ENCODE measurements around the gene PDLIM4.

The PDLIM4 gene

DNA sequence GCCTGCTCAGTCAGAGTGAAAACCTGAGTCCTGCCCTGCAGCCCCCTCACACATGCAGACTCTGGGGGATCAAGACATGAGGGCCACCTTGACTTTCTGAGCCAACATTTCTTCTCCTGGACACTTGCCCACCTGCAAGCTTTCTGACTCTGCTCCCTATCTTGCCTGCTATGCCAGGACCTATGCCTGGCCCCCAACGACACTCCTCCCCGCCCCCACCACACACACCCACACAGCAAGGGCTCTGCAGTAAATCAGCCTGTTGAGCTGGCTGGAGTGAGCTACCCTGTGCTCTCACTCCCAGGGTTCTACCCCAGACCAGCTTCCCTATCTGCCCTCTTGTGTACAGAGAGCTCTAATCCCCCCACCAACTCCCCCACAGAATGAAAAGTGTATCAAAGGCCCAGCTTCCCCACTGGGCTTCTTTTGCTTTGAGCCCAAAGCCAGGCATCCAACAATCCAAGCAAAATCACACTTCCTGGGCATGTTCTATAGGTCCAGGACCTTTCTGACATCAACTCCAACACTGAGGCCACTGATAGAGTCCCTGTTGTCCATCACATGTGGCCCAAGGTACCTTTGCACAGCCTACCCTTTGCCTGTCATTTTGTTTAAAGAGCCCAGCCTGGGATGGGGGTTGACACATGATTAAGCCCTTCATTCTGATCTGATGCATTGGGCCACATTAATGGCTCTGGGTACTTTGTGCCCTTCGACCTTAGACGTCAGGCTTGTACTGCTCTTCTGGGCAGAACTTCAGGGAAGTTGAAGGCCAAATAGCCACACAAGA is 7.2 kb downstream of the PDLIM4 start:
- no peaks in the 10 kb centered on the region for H3K36me3 ChIP-seq (ENCODE audit: insufficient read depth, low read length)
- H3K9me3 ChIP-seq (ENCODE audit: control insufficient read depth, insufficient read depth, low read length): no peaks in the 10 kb centered on the region
- H3K4me1 ChIP-seq (ENCODE audit: insufficient read depth, low read length): peaks cover 20% of the 10 kb centered on the region; the same call in 1 of the 2 replicates
- H3K9ac ChIP-seq (ENCODE audit: low read depth, low read length): no peak overlapping the region

DNA sequence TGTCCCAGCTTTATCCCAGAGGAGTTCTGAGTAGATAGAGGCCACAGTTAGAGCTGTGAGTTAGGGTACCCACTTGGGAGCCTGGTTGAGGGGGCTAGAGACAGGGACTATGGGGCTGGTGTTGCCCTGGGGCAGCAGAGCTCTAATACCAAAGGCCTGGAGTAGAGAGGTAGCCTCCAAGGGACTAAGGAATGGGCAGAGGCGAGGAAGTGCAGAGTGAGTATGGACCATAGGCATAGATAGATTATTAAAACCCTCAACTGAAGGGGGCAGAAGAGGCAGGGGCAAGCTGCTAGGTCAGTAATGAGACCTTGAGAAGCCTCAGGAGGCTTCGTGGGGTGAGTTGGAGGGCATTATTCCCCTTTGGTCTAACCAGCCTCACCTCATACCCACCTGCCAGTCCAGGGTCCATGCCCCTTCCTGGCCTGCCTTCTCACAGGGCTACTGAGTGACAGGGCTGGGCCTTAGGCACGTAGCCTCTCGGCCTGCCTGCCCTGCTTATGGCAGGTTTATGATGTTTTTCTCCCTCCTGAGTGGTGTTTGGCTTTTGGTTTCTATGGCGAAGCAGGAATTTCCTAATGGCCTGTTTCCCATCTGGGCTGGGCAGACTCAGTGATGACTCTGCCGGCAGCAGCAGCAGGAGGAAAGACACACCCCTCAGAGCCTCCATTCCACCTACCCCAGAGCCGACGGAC is 8.0 kb downstream of the PDLIM4 start:
- Histone ChIP-seq H3K36me3 (ENCODE audit: insufficient read depth, low read length) (no peaks in the 10 kb centered on the region), H3K9me3 (ENCODE audit: control insufficient read depth, insufficient read depth, low read length) (no peaks in the 10 kb centered on the region), H3K4me1 (ENCODE audit: insufficient read depth, low read length) (peaks cover 12% of the 10 kb centered on the region; the same call in 1 of the 2 replicates), H3K9ac (ENCODE audit: low read depth, low read length) (no peak overlapping the region)

GRCh38 chr5:132266031-132266835 is 8.7 kb downstream of the PDLIM4 start:
- H3K36me3 ChIP-seq (ENCODE audit: insufficient read depth, low read length): no peaks in the 10 kb centered on the region
- peaks cover 8% of the 10 kb centered on the region; the same call in 1 of the 2 replicates for H3K4me1 ChIP-seq (ENCODE audit: insufficient read depth, low read length)
- no peak overlapping the region for H3K9ac ChIP-seq (ENCODE audit: low read depth, low read length)
- no peaks in the 10 kb centered on the region for H3K9me3 ChIP-seq (ENCODE audit: control insufficient read depth, insufficient read depth, low read length)

DNA sequence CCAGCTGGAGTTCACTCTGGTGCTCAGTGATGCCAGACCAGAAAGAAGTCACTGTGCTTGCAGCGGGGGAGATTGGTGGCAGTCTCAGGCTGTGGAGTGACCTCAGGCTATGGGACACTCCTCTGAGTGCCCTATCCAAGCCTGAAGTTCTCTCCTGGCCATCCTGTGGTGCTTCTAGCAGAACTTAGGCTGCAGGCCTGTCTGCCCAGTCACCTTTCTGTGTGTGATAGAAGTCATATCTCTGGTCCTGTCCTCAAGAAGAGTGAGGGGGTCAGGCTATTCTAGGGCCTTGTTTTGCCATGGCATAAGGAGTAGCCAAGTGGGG is 9.3 kb downstream of the PDLIM4 start:
- H3K9me3 ChIP-seq (ENCODE audit: control insufficient read depth, insufficient read depth, low read length): no peaks in the 10 kb centered on the region
- H3K9ac ChIP-seq (ENCODE audit: low read depth, low read length): no peak overlapping the region
- H3K4me1 ChIP-seq (ENCODE audit: insufficient read depth, low read length): peaks cover 8% of the 10 kb centered on the region; the same call in 1 of the 2 replicates
- H3K36me3 ChIP-seq (ENCODE audit: insufficient read depth, low read length): no peaks in the 10 kb centered on the region

- no peaks in the 10 kb centered on the region for H3K9me3 ChIP-seq (ENCODE audit: control insufficient read depth, insufficient read depth, low read length)
- H3K4me1 ChIP-seq (ENCODE audit: insufficient read depth, low read length): peaks cover 8% of the 10 kb centered on the region; the same call in 1 of the 2 replicates
- no peaks in the 10 kb centered on the region for H3K36me3 ChIP-seq (ENCODE audit: insufficient read depth, low read length)
- no peak overlapping the region for H3K9ac ChIP-seq (ENCODE audit: low read depth, low read length)
Observed at GRCh38 chr5:132267166-132267739, 9.8 kb downstream of the PDLIM4 start.

DNA sequence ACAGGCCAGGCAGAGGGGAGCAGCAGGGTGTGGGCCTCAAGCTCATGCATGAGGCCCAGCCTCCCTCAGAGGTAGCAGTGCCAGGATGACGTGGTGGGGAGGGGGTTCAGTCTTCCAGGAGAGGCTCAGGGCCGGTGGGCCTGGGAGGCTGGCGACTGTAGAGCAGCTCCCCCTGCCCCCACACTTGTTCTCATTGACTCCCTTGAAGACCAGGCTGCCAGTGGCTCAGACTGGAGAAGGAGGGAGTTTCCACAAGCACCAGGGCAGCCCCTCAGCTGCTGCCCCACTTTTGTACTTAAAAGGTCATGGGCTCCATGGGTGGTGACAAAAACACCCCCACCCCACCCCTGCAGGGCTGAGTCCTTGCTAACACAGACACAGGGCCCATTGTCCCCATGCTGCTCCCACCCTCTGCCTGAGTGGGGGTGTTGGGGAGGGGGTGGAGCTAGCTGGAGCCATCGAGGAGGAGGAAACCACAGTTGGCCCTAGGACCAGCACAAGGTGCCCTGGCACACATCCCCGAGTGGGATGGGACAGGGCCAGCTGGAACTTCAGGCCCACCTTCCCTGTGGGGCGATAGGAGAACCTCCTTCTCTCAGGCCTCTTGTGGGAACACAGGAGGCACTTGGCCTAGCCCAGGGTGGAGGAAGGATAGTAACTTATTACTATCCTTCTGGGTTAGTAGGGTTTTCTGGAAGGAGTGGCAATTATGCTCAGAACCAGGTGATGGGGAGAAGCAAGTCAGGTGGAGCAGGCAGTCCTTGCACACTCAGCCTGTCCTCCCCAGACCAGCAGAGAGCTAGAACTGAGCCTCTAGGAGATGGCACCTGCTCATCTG is 10.7 kb downstream of the PDLIM4 start:
- Histone ChIP-seq H3K36me3 (ENCODE audit: insufficient read depth, low read length) (no peaks in the 10 kb centered on the region), H3K4me1 (ENCODE audit: insufficient read depth, low read length) (peaks cover 8% of the 10 kb centered on the region; the same call in 1 of the 2 replicates), H3K9me3 (ENCODE audit: control insufficient read depth, insufficient read depth, low read length) (no peaks in the 10 kb centered on the region), H3K9ac (ENCODE audit: low read depth, low read length) (no peak overlapping the region)

DNA sequence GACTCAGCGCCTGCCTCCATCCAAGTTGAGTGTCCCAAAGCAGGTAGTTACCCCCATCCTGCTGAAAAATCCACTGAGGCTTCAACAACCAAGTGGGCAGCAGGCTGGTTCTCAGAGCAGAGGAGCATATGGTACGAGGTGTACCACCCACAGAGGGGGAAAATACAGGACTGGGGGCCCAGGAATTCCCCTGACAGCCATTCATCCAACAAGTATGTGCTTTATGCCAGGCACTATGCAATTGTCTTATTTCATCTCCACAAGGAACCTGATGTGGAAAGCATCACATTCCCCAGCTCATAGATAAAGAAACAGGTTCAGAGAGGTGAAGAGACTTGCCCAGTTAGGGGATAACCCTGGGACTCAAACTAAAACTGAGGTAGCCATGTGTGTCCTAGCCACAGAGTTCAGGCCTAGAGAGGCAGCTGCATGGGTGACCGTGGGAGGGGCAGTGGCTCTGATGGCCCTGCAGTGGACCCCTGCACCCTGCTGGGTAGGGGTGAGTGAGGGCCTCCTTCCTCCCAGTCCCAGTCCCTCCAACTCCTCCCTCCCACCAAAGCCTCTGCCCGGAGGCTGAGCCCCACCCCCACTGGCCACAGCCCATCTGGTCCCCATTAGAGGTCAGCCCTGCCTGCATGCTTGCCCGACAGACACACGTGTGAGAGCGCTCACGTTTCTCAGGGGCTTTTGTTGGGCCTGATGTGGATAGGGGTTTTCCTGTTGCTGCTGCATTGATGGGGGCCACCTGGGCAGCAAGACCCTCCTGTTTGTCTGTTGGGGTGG is 11.5 kb downstream of the PDLIM4 start:
- peaks cover 8% of the 10 kb centered on the region; the same call in 1 of the 2 replicates for H3K4me1 ChIP-seq (ENCODE audit: insufficient read depth, low read length)
- no peaks in the 10 kb centered on the region for H3K36me3 ChIP-seq (ENCODE audit: insufficient read depth, low read length)
- H3K9ac ChIP-seq (ENCODE audit: low read depth, low read length): no peak overlapping the region
- H3K9me3 ChIP-seq (ENCODE audit: control insufficient read depth, insufficient read depth, low read length): no peaks in the 10 kb centered on the region

DNA sequence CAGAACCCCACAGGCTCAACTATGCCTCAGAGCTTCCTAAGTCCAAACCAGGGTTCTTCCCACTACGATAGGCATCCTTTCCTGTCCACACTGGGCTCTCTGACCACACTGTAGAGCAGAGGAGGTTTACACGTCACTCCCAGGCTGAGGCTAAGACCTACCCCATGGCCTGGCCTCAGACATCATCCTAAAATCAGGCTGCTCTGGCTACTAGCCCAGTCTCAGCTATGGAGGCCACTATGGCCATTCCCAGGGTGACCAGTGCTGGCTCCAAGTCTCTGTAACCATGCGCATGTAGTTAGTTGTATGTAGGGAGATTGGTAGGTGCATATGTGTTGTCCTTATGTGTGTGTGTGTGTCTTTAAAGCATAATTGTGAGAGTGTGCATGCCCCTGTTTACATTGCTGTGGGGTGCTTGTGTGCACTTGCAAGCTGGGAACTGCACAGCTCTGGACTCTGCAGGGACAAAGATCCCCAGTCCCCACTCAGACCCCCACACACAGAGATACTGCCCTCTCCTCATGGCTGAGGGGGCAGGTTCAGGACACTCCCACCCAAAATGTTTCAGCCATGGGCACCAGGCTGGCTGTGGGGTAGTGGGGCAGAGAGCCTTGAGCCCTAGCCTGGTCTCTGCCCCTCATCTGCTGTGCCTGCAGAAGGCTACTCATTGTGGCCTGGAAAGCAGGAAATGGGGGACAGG is 12.3 kb downstream of the PDLIM4 start:
- no peaks in the 10 kb centered on the region for H3K9me3 ChIP-seq (ENCODE audit: control insufficient read depth, insufficient read depth, low read length)
- no peaks in the 10 kb centered on the region for H3K36me3 ChIP-seq (ENCODE audit: insufficient read depth, low read length)
- H3K9ac ChIP-seq (ENCODE audit: low read depth, low read length): no peak overlapping the region
- H3K4me1 ChIP-seq (ENCODE audit: insufficient read depth, low read length): peaks cover 8% of the 10 kb centered on the region; the same call in 1 of the 2 replicates

DNA sequence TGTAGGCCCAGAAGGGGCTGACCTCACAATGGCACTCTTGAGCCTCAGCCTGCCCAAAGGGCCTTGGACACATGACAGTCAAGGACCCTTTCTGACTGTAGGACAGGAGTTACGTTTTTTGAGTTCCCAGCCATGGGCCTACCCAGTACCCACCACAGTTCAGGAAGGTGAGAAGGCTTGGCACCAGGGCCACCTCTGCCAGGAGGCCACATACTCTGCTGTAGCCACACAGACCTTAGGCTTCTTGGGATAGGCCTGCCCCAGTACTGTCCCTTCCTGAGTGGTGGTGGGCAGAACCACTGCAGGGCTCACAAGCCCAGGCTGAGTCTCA is 12.8 kb downstream of the PDLIM4 start:
- Histone ChIP-seq H3K9ac (ENCODE audit: low read depth, low read length) (no peak overlapping the region), H3K36me3 (ENCODE audit: insufficient read depth, low read length) (no peaks in the 10 kb centered on the region), H3K4me1 (ENCODE audit: insufficient read depth, low read length) (peaks cover 8% of the 10 kb centered on the region; the same call in 1 of the 2 replicates), H3K9me3 (ENCODE audit: control insufficient read depth, insufficient read depth, low read length) (no peaks in the 10 kb centered on the region)

- Histone ChIP-seq H3K4me1 (ENCODE audit: insufficient read depth, low read length) (peaks cover 8% of the 10 kb centered on the region; the same call in 1 of the 2 replicates), H3K9me3 (ENCODE audit: control insufficient read depth, insufficient read depth, low read length) (no peaks in the 10 kb centered on the region), H3K9ac (ENCODE audit: low read depth, low read length) (no peak overlapping the region), H3K36me3 (ENCODE audit: insufficient read depth, low read length) (no peaks in the 10 kb centered on the region)
Observed at GRCh38 chr5:132270706-132271105, 13.2 kb downstream of the PDLIM4 start.

- H3K36me3 ChIP-seq (ENCODE audit: insufficient read depth, low read length): no peaks in the 10 kb centered on the region
- H3K9me3 ChIP-seq (ENCODE audit: control insufficient read depth, insufficient read depth, low read length): no peaks in the 10 kb centered on the region
- H3K4me1 ChIP-seq (ENCODE audit: insufficient read depth, low read length): peaks cover 8% of the 10 kb centered on the region; the same call in 1 of the 2 replicates
- no peak overlapping the region for H3K9ac ChIP-seq (ENCODE audit: low read depth, low read length)
Observed at GRCh38 chr5:132271251-132272246, 14.1 kb downstream of the PDLIM4 start.

All from ES-I3 (cell line).